ENCODE data around the gene CSTF1.
"Not testable (repeated sequence)": the region's sequence is repeated elsewhere in the genome, so short reads cannot be mapped to it uniquely, and the experiment has no call there.

Gene CSTF1

DNA sequence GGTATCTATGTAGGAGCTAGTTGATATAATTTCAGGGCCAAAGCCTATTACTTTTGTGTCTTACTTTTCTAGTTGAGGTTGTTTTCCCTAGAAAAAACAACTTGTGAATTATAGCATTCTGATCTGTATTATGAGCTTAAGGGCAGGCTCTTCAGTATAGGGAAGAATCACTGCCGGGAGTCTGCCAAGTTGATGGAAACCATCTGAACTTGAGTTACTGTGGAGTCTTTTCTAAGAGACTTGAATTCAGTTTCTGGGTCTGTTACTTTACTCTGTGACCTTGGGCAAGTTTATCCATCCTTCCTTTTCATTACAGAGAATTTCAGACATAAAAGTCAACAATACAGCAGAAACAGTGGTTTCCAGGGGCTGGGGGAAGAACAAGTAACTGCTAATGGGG lies 17.5 kb downstream of the CSTF1 start:
- H3K4me3 ChIP-seq (ENCODE audit: low read length), result no peak overlapping the region
- TF ChIP-seq ZNF274 (IDR thresholded peaks at IDR 0.05; ENCODE audit: low read depth, low read length), result no peak

GRCh38 chr20:56411287-56411686 lies 18.8 kb downstream of the CSTF1 start:
- not testable (repeated sequence) for H3K4me3 ChIP-seq (ENCODE audit: low read length)

GRCh38 chr20:56411759-56412472 lies 19.5 kb downstream of the CSTF1 start, which contains the start of gene CASS4:
CASS4 (plus strand) TSS chr20:56412260; CDS start chr20:56412459, 199 bp downstream.
- peak within 1 kb of the TSS; percentile 12; the same call in 1 of the 2 replicates for H3K4me3 ChIP-seq (ENCODE audit: low read length)
- TF ChIP-seq ZNF274 (IDR thresholded peaks at IDR 0.05; ENCODE audit: low read depth, low read length), result no peak

- TF ChIP-seq ZNF274 (IDR thresholded peaks at IDR 0.05; ENCODE audit: low read depth, low read length), result no peak
- no peak overlapping the region for H3K4me3 ChIP-seq (ENCODE audit: low read length)
Observed at GRCh38 chr20:56412473-56412790, 20.0 kb downstream of the CSTF1 start.

DNA sequence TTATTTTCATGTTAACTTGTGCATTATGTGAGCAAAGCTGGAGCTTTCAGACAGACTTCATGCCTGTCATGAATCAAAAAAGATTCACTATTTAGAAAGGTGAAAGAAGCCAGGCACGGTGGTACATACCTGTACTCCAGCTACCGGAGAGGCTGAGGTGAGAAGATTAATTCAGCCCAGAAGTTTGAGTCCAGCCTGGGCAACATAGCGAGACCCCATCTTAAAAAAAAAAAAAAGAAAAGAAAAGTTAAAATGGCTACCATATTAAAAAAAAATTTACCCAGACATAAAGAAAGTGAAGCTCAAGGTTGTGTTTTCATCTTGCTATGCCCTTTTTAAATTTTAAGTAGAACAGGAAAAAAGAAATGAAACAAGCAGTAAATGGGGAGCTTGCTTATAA lies 20.5 kb downstream of the CSTF1 start:
- no peak overlapping the region for H3K4me3 ChIP-seq (ENCODE audit: low read length)

GRCh38 chr20:56414842-56415765 lies 22.7 kb downstream of the CSTF1 start:
- H3K4me3 ChIP-seq (ENCODE audit: low read length), result no peak overlapping the region
- no peak for TF ChIP-seq ZNF274 (IDR thresholded peaks at IDR 0.05; ENCODE audit: low read depth, low read length)

More for the DNA sequence above, 20.5 kb downstream of the CSTF1 start:
- no peak for TF ChIP-seq ZNF274 (IDR thresholded peaks at IDR 0.05; ENCODE audit: low read depth, low read length)

GRCh38 chr20:56417402-56417801 lies 25.0 kb downstream of the CSTF1 start:
- H3K4me3 ChIP-seq (ENCODE audit: low read length), result no peak overlapping the region
- TF ChIP-seq ZNF274 (IDR thresholded peaks at IDR 0.05; ENCODE audit: low read depth, low read length), result no peak

GRCh38 chr20:56417911-56418310 lies 25.5 kb downstream of the CSTF1 start:
- no peak for TF ChIP-seq ZNF274 (IDR thresholded peaks at IDR 0.05; ENCODE audit: low read depth, low read length)
- no peak overlapping the region for H3K4me3 ChIP-seq (ENCODE audit: low read length)

DNA sequence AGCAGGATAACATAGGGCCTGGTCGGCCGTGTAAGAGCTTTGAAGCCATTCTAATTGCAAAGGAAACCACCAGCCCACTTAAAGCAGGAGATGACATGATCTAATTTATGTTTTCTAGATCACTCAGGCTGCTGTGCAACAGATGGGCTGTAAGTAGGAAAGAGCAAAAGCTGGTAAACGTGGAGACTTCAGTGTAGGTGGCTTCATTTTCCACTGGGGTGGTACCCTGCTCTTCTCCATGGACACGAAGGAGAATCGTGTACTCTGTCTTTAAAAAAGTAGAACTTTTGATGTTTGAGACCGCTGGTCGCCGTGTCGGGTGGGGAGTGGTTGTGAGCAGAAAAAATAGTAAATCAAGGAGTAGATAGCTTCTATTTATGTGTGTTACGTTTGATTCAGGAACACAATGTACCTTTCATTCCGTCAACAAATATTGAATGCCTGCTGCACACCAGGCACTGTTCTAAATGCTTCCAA lies 26.0 kb downstream of the CSTF1 start:
- no peak overlapping the region for H3K4me3 ChIP-seq (ENCODE audit: low read length)
- TF ChIP-seq ZNF274 (IDR thresholded peaks at IDR 0.05; ENCODE audit: low read depth, low read length), result no peak

DNA sequence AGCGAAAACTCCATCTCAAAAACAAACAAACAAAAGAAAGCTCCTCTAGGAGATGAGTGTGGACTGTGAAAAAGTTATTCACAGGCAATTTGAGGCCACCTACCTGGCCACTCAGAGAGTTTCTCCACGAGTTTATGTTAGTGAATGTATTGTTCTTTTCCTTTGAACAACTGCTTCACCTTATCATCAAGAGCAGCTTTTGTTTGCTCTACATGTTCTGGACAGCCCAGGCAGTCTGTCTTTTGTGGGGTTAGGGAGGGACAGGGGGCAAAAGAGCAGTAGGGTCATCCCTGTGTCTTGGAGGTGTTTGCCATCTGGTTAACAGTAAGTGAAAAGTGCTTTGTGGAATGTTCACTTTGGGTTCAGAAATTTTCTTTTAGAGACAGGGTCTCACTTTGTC lies 27.6 kb downstream of the CSTF1 start:
- TF ChIP-seq ZNF274 (IDR thresholded peaks at IDR 0.05; ENCODE audit: low read depth, low read length), result no peak
- no peak overlapping the region for H3K4me3 ChIP-seq (ENCODE audit: low read length)

DNA sequence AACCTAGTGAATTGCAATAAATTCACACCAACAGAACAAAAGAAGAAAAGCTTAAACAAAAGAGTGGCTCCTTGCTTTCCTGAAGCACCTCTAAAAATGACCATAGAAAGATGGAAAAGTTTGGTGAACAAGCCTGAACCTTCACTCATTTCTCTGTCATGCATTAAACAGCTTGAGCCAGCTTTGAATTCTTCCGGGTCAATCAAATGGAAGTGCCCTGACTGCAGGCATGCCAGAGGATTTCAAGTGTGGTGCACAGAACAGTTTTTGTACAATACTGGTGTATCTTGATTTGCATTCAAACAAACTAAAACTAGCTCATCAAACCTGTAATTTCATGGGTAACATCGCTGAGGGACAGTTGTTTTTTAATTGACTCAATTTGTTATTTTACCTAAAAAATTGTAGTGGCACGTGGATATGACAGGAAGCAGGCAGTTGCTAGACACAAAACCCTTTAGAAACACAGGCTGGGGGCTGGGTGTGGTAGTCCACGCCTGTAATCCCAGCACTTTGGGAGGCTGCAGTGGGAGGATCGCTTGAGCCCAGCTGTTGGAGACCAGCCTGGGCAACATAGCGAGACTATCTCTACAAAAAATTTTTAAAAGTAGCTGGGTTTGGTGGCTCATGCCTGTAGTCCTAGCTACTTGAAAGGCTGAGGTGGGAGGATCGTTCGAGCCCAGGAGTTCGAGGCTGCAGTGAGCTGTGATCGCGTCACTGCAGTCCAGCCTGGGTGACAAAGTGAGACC lies 28.7 kb downstream of the CSTF1 start:
- TF ChIP-seq ZNF274 (IDR thresholded peaks at IDR 0.05; ENCODE audit: low read depth, low read length), result no peak
- no peak overlapping the region for H3K4me3 ChIP-seq (ENCODE audit: low read length)

- H3K4me3 ChIP-seq (ENCODE audit: low read length), result no peak overlapping the region
- no peak for TF ChIP-seq ZNF274 (IDR thresholded peaks at IDR 0.05; ENCODE audit: low read depth, low read length)
Observed at GRCh38 chr20:56422076-56422823, 29.8 kb downstream of the CSTF1 start.

DNA sequence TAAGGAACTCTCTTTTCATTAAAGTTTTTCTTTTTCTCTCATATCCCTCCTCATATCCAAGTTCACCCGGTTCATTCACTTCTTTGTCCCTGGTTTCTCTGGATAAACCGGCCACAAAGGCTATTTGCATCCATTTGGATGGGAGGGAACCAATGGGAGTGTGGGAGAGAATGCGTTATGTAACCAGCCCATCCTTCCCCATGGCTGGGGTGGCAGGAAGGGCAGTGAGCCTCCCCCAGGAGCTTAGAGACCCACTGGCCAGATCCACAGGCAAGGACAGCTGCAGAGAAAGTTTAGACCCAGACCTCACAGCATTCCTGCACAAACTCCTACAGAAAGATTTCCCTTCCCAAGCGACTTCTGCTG lies 30.4 kb downstream of the CSTF1 start:
- TF ChIP-seq ZNF274 (IDR thresholded peaks at IDR 0.05; ENCODE audit: low read depth, low read length), result no peak
- no peak overlapping the region for H3K4me3 ChIP-seq (ENCODE audit: low read length)

- TF ChIP-seq ZNF274 (IDR thresholded peaks at IDR 0.05; ENCODE audit: low read depth, low read length), result no peak
- H3K4me3 ChIP-seq (ENCODE audit: low read length), result no peak overlapping the region
Observed at GRCh38 chr20:56423211-56423610, 30.8 kb downstream of the CSTF1 start.
